Epithelial cell of proximal tubule (primary cell): ENCODE results near the gene SLC12A7. TPM values are rescaled to one million over a fixed set of nuclear protein-coding genes. Genes with fewer than 3 reads are reported as not detected.

ENCODE experiments used
- DNase-seq: peaks from one replicate; pipeline ENCODE4 v3.0.0-alpha.2; 2011; ENCODE audit warnings: low read depth
- H3K4me3 ChIP-seq: 2 replicates; pipeline ENCODE4 v1.5.1; 2011; ENCODE audit warnings: low read depth, mild to moderate bottlenecking, low read length
- CTCF ChIP-seq: conservative IDR thresholded peaks from 2 replicates; pipeline ENCODE4 v1.5.1; 2012; ENCODE audit warnings: low read depth, mild to moderate bottlenecking, low read length
- total RNA-seq: library from RNA; depleted of rRNA; stranded (reverse); fragments of >200 nt; gene quantifications from 2 replicates; pipeline ENCODE4 v1.2.3, GENCODE V29; 2015

The SLC12A7 gene
- total RNA-seq, 1 donor from 2014 or later: 32.8 TPM

- no peak overlapping the region for H3K4me3 ChIP-seq
- TF ChIP-seq CTCF: no peak
- DNase-seq: no peak
These were observed 30.0 kb upstream of the SLC12A7 start for GRCh38 chr5:1141834-1142233.

- no peak for TF ChIP-seq CTCF
- no peak for DNase-seq
- no peak overlapping the region for H3K4me3 ChIP-seq
These were observed 28.9 kb upstream of the SLC12A7 start for GRCh38 chr5:1140818-1141189.

DNA sequence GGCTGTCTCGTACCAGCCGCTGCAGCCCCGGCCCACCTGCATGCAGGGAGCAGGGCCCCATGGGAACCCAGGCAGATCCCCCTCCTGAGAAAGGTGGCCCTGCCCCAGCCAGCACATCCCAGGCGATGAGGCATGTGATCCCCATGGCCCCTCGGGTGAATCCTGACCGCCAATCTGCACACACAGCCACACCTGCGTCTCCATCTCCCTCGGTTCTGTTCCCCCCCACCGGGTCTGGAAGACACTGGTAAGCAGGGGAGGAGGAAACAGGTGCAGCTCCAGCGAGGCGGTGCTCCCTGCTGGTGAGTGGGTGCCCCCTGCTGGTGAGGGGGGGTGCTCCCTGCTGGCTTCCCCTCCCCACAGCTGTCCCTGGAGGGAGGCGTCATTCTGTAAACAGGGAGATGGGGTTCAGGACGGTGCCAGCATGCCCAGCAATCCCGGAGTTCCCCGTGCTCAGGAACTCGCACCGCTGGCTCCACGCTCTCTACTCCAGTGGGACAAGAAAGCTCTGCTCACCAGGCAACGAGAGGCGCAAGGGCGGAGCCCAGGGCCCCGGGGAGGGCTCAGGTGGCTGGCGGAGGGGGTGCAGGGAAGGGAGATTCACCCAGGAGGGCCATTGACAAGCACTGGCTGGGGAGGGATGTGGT lies 28.4 kb upstream of the SLC12A7 start:
- peak; percentile 92 for TF ChIP-seq CTCF
- H3K4me3 ChIP-seq: no peak overlapping the region
- no peak for DNase-seq

- DNase-seq: no peak
- TF ChIP-seq CTCF: no peak
- H3K4me3 ChIP-seq: no peak overlapping the region
These were observed 27.7 kb upstream of the SLC12A7 start for GRCh38 chr5:1139331-1140170.

DNA sequence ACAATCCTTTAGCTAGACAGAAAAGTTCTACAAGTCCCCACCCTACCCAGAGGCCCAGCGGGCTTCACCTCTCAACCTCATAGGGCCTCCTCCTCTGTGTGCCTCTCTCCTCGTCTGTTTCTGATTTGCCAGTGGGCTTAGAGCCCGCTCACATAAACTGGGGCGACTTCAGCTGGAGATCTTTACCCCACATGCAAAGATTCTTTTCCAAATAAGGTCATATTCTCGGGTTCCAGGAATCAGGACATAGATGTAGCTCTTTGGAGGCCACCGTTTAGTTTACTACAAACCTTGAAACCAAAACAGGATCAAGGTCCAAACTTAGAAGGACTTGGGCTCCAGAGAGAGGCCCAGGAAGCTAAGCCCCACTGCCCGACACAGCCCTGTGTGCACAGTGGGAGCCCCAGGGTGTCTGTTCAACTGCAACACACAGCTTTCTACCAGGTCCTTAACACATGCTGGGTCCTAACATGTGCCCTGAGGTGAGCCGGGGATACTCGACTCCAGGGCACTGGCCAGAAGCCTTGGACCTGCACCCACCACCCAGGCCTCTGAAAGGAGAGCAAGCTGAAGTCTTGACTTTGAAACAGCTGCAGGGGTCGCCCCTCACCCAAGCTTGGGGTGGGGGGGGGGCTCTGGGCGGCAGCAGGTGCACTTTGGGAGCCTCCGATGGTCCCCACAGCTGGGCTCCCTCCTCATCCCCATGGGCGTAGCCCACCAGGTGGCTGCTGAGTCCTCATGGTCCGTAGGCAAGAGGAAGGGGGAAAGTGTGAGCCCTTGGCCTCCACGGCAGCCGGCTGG lies 26.8 kb upstream of the SLC12A7 start:
- DNase-seq: no peak
- no peak overlapping the region for H3K4me3 ChIP-seq
- TF ChIP-seq CTCF: no peak

- DNase-seq: no peak
- peak overlapping the region; percentile 21 for H3K4me3 ChIP-seq
- TF ChIP-seq CTCF: no peak
These were observed 25.9 kb upstream of the SLC12A7 start for GRCh38 chr5:1137567-1138444.
